ENCODE data around the gene ABHD16B.
"Not testable (repeated sequence)": the region's sequence is repeated elsewhere in the genome, so short reads cannot be mapped to it uniquely, and the experiment has no call there.

Gene ABHD16B

GRCh38 chr20:63843222-63843621 is 18.1 kb upstream of the ABHD16B start:
- no peak overlapping the region for H3K27ac Mint-ChIP-seq
- DNase-seq (no peak), ATAC-seq (replicated peaks) (no peak)
- no peak overlapping the region for H3K4me3 Mint-ChIP-seq
- no peaks in the 10 kb centered on the region for H3K36me3 Mint-ChIP-seq
- H3K4me1 Mint-ChIP-seq: peaks cover 24 to 46% of the 10 kb centered on the region in 2 donors
- no peaks in the 10 kb centered on the region for H3K9me3 Mint-ChIP-seq
- H3K27me3 Mint-ChIP-seq: peaks cover 31 to 37% of the 10 kb centered on the region in 2 donors

GRCh38 chr20:63843778-63844177 is 17.5 kb upstream of the ABHD16B start:
- no peak for DNase-seq
- H3K27me3 Mint-ChIP-seq: peaks cover 31 to 37% of the 10 kb centered on the region in 2 donors
- peaks cover 24 to 46% of the 10 kb centered on the region in 2 donors for H3K4me1 Mint-ChIP-seq
- H3K9me3 Mint-ChIP-seq: no peaks in the 10 kb centered on the region
- peak; percentile 31 to 34 for ATAC-seq (replicated peaks)
- H3K36me3 Mint-ChIP-seq: no peaks in the 10 kb centered on the region
- peak overlapping the region; percentile 32 for H3K27ac Mint-ChIP-seq
- H3K4me3 Mint-ChIP-seq: no peak overlapping the region

- Mint-ChIP-seq H3K27me3 (peaks cover 31 to 37% of the 10 kb centered on the region in 2 donors), H3K4me3 (no peak overlapping the region), H3K27ac (no peak overlapping the region), H3K36me3 (no peaks in the 10 kb centered on the region), H3K9me3 (no peaks in the 10 kb centered on the region), H3K4me1 (peaks cover 24 to 46% of the 10 kb centered on the region in 2 donors)
- ATAC-seq (replicated peaks): no peak
- DNase-seq: no peak
Observed at GRCh38 chr20:63844511-63844991, 16.7 kb upstream of the ABHD16B start.

GRCh38 chr20:63846128-63846771 is 15.0 kb upstream of the ABHD16B start:
- Mint-ChIP-seq H3K36me3 (peaks cover 0 to 4% of the 10 kb centered on the region in 2 donors), H3K27me3 (peaks cover 33 to 36% of the 10 kb centered on the region in 2 donors), H3K4me1 (peaks cover 27 to 46% of the 10 kb centered on the region in 2 donors), H3K9me3 (peaks cover 0 to 1% of the 10 kb centered on the region in 2 donors), H3K4me3 (peak overlapping the region in 1 of 2 donors; percentile 55), H3K27ac (peak overlapping the region; percentile 10)
- ATAC-seq (replicated peaks): no peak
- DNase-seq: no peak

DNA sequence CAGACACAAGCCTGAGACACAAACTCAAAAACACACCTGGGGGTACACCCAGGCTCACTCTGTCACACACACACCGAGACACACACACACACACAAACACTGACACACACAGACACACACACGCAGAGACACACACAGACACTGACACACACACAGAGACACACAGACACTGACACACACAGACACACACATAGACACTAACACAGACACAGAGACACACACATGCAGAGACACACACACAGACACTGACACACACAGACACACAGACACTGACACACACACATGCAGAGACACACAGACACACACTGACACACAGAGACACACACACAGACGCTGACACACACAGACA is 14.4 kb upstream of the ABHD16B start:
- H3K27me3 Mint-ChIP-seq: peaks cover 33 to 36% of the 10 kb centered on the region in 2 donors
- peaks cover 30 to 46% of the 10 kb centered on the region in 2 donors for H3K4me1 Mint-ChIP-seq
- no peak overlapping the region for H3K4me3 Mint-ChIP-seq
- DNase-seq (no peak), ATAC-seq (replicated peaks) (no peak)
- H3K27ac Mint-ChIP-seq: no peak overlapping the region
- peaks cover 0 to 4% of the 10 kb centered on the region in 2 donors for H3K36me3 Mint-ChIP-seq
- peaks cover 0 to 1% of the 10 kb centered on the region in 2 donors for H3K9me3 Mint-ChIP-seq

GRCh38 chr20:63847237-63848002 is 13.9 kb upstream of the ABHD16B start:
- Mint-ChIP-seq H3K27me3 (peaks cover 33 to 40% of the 10 kb centered on the region in 2 donors), H3K4me3 (no peak overlapping the region), H3K27ac (no peak overlapping the region), H3K36me3 (peaks cover 0 to 4% of the 10 kb centered on the region in 2 donors), H3K9me3 (peaks cover 0 to 1% of the 10 kb centered on the region in 2 donors), H3K4me1 (peaks cover 28 to 46% of the 10 kb centered on the region in 2 donors)
- DNase-seq (no peak), ATAC-seq (replicated peaks) (no peak)

GRCh38 chr20:63848003-63848911 is 13.0 kb upstream of the ABHD16B start:
- H3K4me1 Mint-ChIP-seq: peaks cover 25 to 38% of the 10 kb centered on the region in 2 donors
- peaks cover 0 to 4% of the 10 kb centered on the region in 2 donors for H3K36me3 Mint-ChIP-seq
- no peak overlapping the region for H3K27ac Mint-ChIP-seq
- no peak overlapping the region for H3K4me3 Mint-ChIP-seq
- ATAC-seq (replicated peaks) (no peak), DNase-seq (no peak)
- peaks cover 30 to 41% of the 10 kb centered on the region in 2 donors for H3K27me3 Mint-ChIP-seq
- peaks cover 0 to 1% of the 10 kb centered on the region in 2 donors for H3K9me3 Mint-ChIP-seq

DNA sequence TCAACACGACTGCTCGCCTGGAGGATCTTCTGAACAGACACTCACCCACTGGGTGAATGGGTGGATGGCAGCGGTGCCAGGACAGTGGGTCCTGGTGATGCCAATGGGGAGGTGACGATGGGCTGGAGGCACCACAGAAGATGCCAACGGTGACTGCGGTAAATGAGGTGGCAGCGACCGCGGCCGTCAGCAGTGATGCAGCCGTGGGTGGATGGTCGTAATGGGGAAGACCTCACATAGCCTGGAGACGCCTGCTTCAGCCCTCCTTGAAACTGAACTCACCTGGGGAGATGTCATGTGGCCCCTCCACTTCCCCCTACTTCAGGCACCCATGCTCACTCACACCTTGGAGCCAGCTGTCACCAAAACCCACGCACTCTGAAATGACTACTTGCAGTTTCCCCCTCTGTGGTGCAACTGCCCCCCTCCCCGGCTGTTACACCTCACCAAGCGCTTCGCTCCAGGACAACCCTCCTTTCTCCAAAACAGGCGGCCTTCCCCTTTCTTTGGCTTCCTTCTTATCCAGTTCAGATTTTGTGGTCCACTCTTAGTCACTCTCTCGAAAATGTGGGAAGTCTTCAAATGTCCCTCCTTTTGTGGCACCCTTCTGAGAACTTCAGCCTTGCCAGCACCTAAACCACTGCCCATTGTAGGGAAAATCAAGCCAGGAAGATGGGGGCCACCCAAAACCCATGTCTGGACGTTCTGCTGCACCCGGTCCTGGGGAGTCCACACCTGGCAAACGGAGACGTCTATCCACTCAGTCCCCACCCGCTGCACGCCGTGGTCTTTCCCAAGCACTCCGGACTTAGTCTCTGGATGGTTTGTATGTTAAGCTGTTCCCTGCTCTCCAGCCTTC is 10.4 kb upstream of the ABHD16B start:
- ATAC-seq (replicated peaks): peak; percentile 92 to 94
- DNase-seq: peak; percentile 79
- H3K9me3 Mint-ChIP-seq: peaks cover 0 to 1% of the 10 kb centered on the region in 2 donors
- peaks cover 20 to 28% of the 10 kb centered on the region in 2 donors for H3K27me3 Mint-ChIP-seq
- peaks cover 24 to 40% of the 10 kb centered on the region in 2 donors for H3K4me1 Mint-ChIP-seq
- H3K36me3 Mint-ChIP-seq: peaks cover 0 to 4% of the 10 kb centered on the region in 2 donors
- peak overlapping the region; percentile 17 to 30 for H3K4me3 Mint-ChIP-seq
- H3K27ac Mint-ChIP-seq: peak overlapping the region; percentile 89

DNA sequence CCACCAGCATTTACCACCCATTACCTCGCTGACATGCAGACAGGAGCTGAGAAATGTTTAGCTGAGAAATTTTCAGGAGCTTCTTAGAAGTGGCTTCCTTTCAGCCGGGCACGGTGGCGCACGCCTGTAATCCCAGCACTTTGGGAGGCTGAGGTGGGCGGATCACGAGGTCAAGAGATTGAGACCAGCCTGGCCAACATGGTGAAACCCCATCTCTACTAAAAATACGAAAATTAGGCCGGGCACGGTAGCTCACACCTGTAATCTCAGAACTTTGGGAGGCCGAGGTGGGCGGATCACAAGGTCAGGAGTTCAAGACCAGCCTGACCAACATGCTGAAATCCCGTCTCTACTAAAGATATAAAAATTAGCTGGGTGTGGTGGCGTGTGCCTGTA is 9.8 kb upstream of the ABHD16B start:
- not testable (repeated sequence) for H3K27ac Mint-ChIP-seq; ATAC-seq (replicated peaks); H3K9me3 Mint-ChIP-seq; DNase-seq; H3K36me3 Mint-ChIP-seq
- H3K27me3 Mint-ChIP-seq: peaks cover 16 to 24% of the 10 kb centered on the region in 2 donors
- H3K4me3 Mint-ChIP-seq: peak overlapping the region in 1 of 2 donors; percentile 11
- H3K4me1 Mint-ChIP-seq: peaks cover 22 to 41% of the 10 kb centered on the region in 2 donors

- ATAC-seq (replicated peaks); H3K36me3 Mint-ChIP-seq; DNase-seq; H3K9me3 Mint-ChIP-seq: not testable (repeated sequence)
- peak overlapping the region in 1 of 2 donors; percentile 4 for H3K4me3 Mint-ChIP-seq
- peaks cover 16 to 24% of the 10 kb centered on the region in 2 donors for H3K27me3 Mint-ChIP-seq
- H3K4me1 Mint-ChIP-seq: peaks cover 37 to 63% of the 10 kb centered on the region in 2 donors
- peak overlapping the region; percentile 56 for H3K27ac Mint-ChIP-seq
Observed at GRCh38 chr20:63853733-63854068, 7.6 kb upstream of the ABHD16B start.

DNA sequence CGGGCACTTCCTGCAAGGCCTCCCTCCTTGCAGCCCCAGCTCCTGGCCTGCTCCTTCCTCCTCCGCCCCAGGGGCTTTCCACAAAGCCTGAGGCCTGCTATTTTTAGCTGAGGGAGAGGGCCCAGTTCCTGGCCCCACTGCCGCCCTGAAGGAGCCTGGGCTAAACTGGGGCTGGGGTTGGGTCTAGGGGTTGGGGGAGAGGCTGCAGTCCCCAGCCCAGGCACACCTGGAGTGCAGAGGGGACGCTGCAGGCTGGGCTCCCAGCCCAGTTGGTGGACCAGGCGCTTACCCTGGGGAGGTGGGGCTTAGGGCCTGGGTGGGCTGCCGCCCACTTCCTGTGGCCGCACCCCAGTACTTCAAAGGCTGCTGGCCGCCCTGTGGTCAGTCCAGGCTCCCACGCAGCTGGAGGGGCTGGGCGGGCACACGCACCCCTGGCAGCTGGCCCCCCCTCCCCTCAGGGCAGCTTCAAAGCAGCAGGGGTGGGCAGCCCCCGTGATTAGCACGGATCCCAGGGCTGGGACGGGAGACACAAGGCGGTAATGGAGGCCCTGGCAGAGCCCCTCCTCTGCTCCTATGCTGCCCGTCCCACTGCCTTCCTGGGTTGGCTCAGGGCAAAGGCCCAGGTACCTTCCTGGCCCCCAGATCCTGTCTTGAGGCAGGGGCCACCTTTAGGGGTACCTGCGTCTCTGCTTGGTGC is 7.1 kb upstream of the ABHD16B start:
- H3K9me3 Mint-ChIP-seq: peaks cover 0 to 1% of the 10 kb centered on the region in 2 donors
- peaks cover 16 to 24% of the 10 kb centered on the region in 2 donors for H3K27me3 Mint-ChIP-seq
- peaks cover 0 to 4% of the 10 kb centered on the region in 2 donors for H3K36me3 Mint-ChIP-seq
- DNase-seq (no peak), ATAC-seq (replicated peaks) (no peak)
- H3K27ac Mint-ChIP-seq: peak overlapping the region; percentile 56
- peaks cover 41 to 68% of the 10 kb centered on the region in 2 donors for H3K4me1 Mint-ChIP-seq
- peak overlapping the region; percentile 4 to 50 for H3K4me3 Mint-ChIP-seq

DNA sequence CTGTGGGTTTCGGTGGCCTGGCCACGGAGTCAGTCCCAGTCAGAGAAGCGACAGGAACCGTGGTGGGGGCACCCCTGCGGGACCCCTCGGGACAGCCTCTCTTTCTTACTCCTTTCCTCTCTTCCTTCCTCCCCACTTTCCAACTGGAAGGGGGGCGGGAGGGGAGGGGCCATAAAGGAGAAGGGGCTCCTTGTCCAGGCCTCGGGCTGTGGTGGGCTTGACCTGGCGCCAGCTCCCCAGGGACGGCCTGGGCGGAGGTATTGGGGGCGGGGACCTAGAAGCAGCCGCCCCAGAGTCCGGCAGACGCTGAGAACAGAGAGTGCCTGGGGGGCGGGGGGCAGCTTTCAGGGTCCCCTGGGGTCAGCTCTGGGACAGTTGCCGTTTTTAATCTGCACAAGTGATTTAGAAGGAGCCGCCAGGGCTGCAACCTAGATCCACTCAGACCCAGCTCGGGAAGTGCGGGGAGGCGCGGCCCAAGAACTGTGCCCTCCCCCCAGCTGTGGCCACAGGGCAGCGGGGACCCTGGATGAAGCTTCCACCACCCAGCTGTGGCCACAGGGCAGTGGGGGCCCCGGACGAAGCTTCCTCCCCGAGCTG is 6.4 kb upstream of the ABHD16B start:
- Mint-ChIP-seq H3K27ac (no peak overlapping the region), H3K4me1 (peaks cover 44 to 73% of the 10 kb centered on the region in 2 donors), H3K4me3 (peak overlapping the region in 1 of 2 donors; percentile 50), H3K27me3 (peaks cover 16 to 24% of the 10 kb centered on the region in 2 donors), H3K36me3 (peaks cover 0 to 4% of the 10 kb centered on the region in 2 donors), H3K9me3 (peaks cover 0 to 1% of the 10 kb centered on the region in 2 donors)
- no peak for ATAC-seq (replicated peaks)
- DNase-seq: no peak
